Islet precursor cell (in vitro differentiated cells): ENCODE data around the gene WASHC2A.
"Not testable (repeated sequence)": the region's sequence is repeated elsewhere in the genome, so short reads cannot be mapped to it uniquely, and the experiment has no call there.

Experiments
- DNase-seq: peaks from one replicate; pipeline ENCODE4 v3.0.0-alpha.2; 2018

WASHC2A gene

GRCh38 chr10:50152792-50153272 is 85.1 kb downstream of the WASHC2A start:
- DNase-seq, result peak; percentile 74

- DNase-seq, result not testable (repeated sequence)
These were observed 90.1 kb downstream of the WASHC2A start for GRCh38 chr10:50157868-50158267.

DNA sequence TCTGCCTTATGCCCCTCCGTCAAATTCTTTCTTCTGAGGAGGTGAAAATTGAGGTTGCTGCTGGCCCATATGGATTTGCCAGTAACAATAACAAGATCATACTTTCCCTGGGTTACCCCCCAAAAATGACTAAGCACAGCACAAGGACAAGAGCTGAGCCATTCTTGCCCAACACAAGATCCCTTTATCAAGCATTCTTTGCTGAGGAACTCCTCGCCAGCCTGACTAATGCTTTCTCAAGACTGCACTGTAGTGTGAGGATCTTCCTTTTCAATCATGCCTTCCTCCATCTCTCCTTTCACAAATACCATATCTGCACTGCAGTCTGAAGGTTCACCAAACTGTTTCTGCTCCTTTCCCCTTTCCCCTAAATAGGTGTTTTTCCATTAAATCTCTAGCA is 92.1 kb downstream of the WASHC2A start:
- not testable (repeated sequence) for DNase-seq

DNA sequence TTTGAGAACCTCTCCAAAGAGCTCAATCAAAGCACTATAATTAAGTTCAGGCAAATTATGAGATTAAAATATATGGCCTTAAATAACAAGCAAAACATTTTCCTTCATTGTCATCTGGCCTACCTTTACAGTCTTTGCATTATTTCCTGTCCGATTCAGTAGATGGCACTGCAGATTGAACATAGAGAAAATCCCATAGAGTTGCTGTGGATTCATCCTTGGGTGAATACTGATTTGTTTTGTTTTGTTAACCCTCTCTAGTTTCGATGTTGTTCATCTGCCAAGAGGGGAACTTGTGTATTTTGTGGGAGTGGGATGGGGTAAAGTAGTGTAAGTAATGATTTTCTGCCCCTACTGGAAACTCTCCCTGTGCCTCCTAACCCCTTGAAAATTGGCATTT is 97.3 kb downstream of the WASHC2A start:
- DNase-seq, result not testable (repeated sequence)

- not testable (repeated sequence) for DNase-seq
These were observed 100.1 kb downstream of the WASHC2A start for GRCh38 chr10:50167833-50168232.

DNA sequence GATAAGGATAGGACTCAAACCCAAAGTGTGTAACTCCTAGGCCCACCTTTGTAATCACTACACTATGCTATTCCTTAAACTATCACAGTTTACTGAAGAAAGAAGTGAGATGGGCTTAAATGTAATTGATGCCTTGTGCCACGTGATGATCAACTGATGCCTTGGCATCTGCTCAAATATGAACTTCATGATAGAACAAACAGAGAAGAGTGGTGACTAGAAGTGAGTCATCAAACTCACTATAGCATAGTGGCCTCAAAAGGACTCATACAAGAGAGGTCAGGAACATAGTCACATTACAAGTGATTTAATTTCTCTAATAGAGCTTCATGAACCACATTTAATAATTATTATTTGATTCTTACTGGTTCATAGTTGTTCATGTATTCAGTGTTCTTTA is 101.8 kb downstream of the WASHC2A start:
- not testable (repeated sequence) for DNase-seq

GRCh38 chr10:50174788-50175525 is 107.2 kb downstream of the WASHC2A start:
- DNase-seq, result not testable (repeated sequence)
